ENCODE measurements around the gene TP53BP2. TPM values are rescaled to one million over a fixed set of nuclear protein-coding genes. Genes with fewer than 3 reads are reported as not detected.

Gene TP53BP2
- total and polyA plus RNA-seq, 2 experiments from 2014 or later: 31.6 to 57.8 TPM

- Histone ChIP-seq H3K27ac (peak overlapping the region; percentile 77), H3K9me3 (ENCODE audit: low read depth) (no peaks in the 10 kb centered on the region), H3K4me2 (peak overlapping the region; percentile 38), H2AFZ (no peak overlapping the region), H3K36me3 (replicated peaks; ENCODE audit: insufficient read depth, low read depth) (no peaks in the 10 kb centered on the region), H3K79me2 (peaks cover 62% of the 10 kb centered on the region), H3K27me3 (no peaks in the 10 kb centered on the region), H3K4me1 (ENCODE audit: insufficient read depth) (peaks cover 59% of the 10 kb centered on the region), H4K20me1 (ENCODE audit: insufficient read depth, poor library complexity, severe bottlenecking) (no peaks in the 10 kb centered on the region), H3K9me2 (replicated peaks; ENCODE audit: insufficient read depth) (no peaks in the 10 kb centered on the region), H3K4me3 (no peak overlapping the region)
- DNase-seq (ENCODE audit: low spot score): no peak
- TF ChIP-seq EZH2phosphoT487 (IDR thresholded peaks at IDR 0.05; ENCODE audit: low read depth, severe bottlenecking, unreplicated experiment) (no peak), CTCF (IDR thresholded peaks at IDR 0.05; ENCODE audit: poor library complexity) (no peak), EZH2 (IDR thresholded peaks at IDR 0.05; ENCODE audit: borderline replicate concordance) (no peak)
- 43% methylated on average over 4 of the region's 4 CpGs for WGBS (ENCODE audit: low lambda C conversion rate, missing lambda C conversion rate)
Measured at GRCh38 chr1:223730479-223731132, 115.1 kb downstream of the TP53BP2 start.

- DNase-seq (ENCODE audit: low spot score): no peak
- Histone ChIP-seq H3K4me2 (no peak overlapping the region), H3K27me3 (no peaks in the 10 kb centered on the region), H2AFZ (no peak overlapping the region), H3K9me3 (ENCODE audit: low read depth) (no peaks in the 10 kb centered on the region), H3K27ac (peak overlapping the region; percentile 77), H4K20me1 (ENCODE audit: insufficient read depth, poor library complexity, severe bottlenecking) (no peaks in the 10 kb centered on the region), H3K4me1 (ENCODE audit: insufficient read depth) (peaks cover 60% of the 10 kb centered on the region), H3K79me2 (peaks cover 68% of the 10 kb centered on the region), H3K9me2 (replicated peaks; ENCODE audit: insufficient read depth) (no peaks in the 10 kb centered on the region), H3K4me3 (no peak overlapping the region), H3K36me3 (replicated peaks; ENCODE audit: insufficient read depth, low read depth) (no peaks in the 10 kb centered on the region)
- TF ChIP-seq EZH2phosphoT487 (IDR thresholded peaks at IDR 0.05; ENCODE audit: low read depth, severe bottlenecking, unreplicated experiment) (no peak), CTCF (IDR thresholded peaks at IDR 0.05; ENCODE audit: poor library complexity) (no peak), EZH2 (IDR thresholded peaks at IDR 0.05; ENCODE audit: borderline replicate concordance) (no peak)
- WGBS (ENCODE audit: low lambda C conversion rate, missing lambda C conversion rate): 61% methylated on average over 4 of the region's 4 CpGs
Measured at GRCh38 chr1:223729906-223730305, 115.8 kb downstream of the TP53BP2 start.

Other genes starting within 250 kb of the TP53BP2 start
- 10.8 and 16.4 TPM in 2 replicates for gene CAPN8, start 180.2 kb downstream of the TP53BP2 start, total RNA-seq
- gene CAPN8, start 180.2 kb downstream of the TP53BP2 start, polyA plus RNA-seq: 18.0 and 28.6 TPM in 2 replicates
- 123 and 147 TPM in 2 replicates for gene CAPN2, start 133.4 kb downstream of the TP53BP2 start, total RNA-seq
- gene CAPN2, start 133.4 kb downstream of the TP53BP2 start, polyA plus RNA-seq: 161 and 162 TPM in 2 replicates